ENCODE data around the gene H3-3A. TPM values are rescaled to one million over a fixed set of nuclear protein-coding genes. Genes with fewer than 3 reads are reported as not detected.

H3-3A gene
- total RNA-seq: 266 and 271 TPM in 2 replicates

GRCh38 chr1:226062558-226063223 lies at the start of gene H3-3A:
Gene H3-3A (plus strand): TSS chr1:226062716. CDS start chr1:226064352, 1,636 bp downstream.

Other genes with a start within 250 kb of the H3-3A start
- gene TMEM63A, start 180.3 kb upstream of the H3-3A start, total RNA-seq: 12.6 and 18.4 TPM in 2 replicates
- 0.18 TPM in 1 of 2 replicates, not detected in the other for gene LEFTY1, start 173.6 kb upstream of the H3-3A start, total RNA-seq
- 46.5 and 47.5 TPM in 2 replicates for gene PYCR2, start 138.5 kb upstream of the H3-3A start, total RNA-seq
- not detected in 2 replicates for gene LEFTY2, start 121.5 kb upstream of the H3-3A start, total RNA-seq
- gene SDE2, start 63.4 kb upstream of the H3-3A start, total RNA-seq: 16.4 and 19.8 TPM in 2 replicates
- gene ACBD3, start 124.0 kb downstream of the H3-3A start, total RNA-seq: 44.4 and 58.0 TPM in 2 replicates
- gene MIXL1, start 160.9 kb downstream of the H3-3A start, total RNA-seq: not detected in 2 replicates
- 1.3 and 1.4 TPM in 2 replicates for gene LIN9, start 246.4 kb downstream of the H3-3A start, total RNA-seq

All from cardiac atrium fibroblast (primary cell).